Right lobe of liver (tissue), 6 donors: ENCODE measurements around the gene TENT4B. TPM values are rescaled to one million over a fixed set of nuclear protein-coding genes. Genes with fewer than 3 reads are reported as not detected.
A peak's percentile ranks its signal among the peaks of the same experiment; 100 is the strongest.

Experiments
- ATAC-seq, 4 donors: fragments of 200-7000 bp; cut with Tn5 transposase; one replicate each; pipeline ENCODE4 v1.9.1; 2020; ENCODE audit warnings: mild to moderate bottlenecking in 4 of 4, moderate library complexity in 4 of 4
- DNase-seq, 3 donors: peaks; one replicate each; pipeline ENCODE4 v3.0.0-alpha.2; 2020
- H3K27ac ChIP-seq, 3 donors: fragments of 200-600 bp; one replicate each; pipeline ENCODE4 v1.8.0; 2022
- H3K27me3 ChIP-seq, 2 donors: fragments of 200-600 bp; one replicate each; pipeline ENCODE4 v1.8.0; 2022
- H3K36me3 ChIP-seq, 4 donors: fragments of 200-600 bp; sonication (generic) in 1 of 4; one replicate each; pipeline versions ENCODE4 v1.5.1 to v1.8.0; 2017 to 2022; ENCODE audit warnings: control low read depth in 1 of 4
- H3K4me1 ChIP-seq, 4 donors: fragments of 200-600 bp; sonication (generic) in 1 of 4; one replicate each; pipeline versions ENCODE4 v1.5.1 to v1.8.0; 2017 to 2022; ENCODE audit warnings: control low read depth in 1 of 4
- H3K4me3 ChIP-seq, 3 donors: fragments of 200-600 bp; one replicate each; pipeline ENCODE4 v1.8.0; 2022
- H3K9me3 ChIP-seq, 4 donors: fragments of 200-600 bp; sonication (generic) in 1 of 4; one replicate each; pipeline versions ENCODE4 v1.5.1 to v1.8.0; 2017 to 2022; ENCODE audit warnings: control low read depth in 1 of 4
- POLR2A ChIP-seq: fragments of 450-650 bp; IDR thresholded peaks from one replicate; pipeline ENCODE4 v1.6.1; 2017; ENCODE audit warnings: antibody characterized with exemption, mild to moderate bottlenecking
- WGBS: methylation state at CpG from one replicate; pipeline ENCODE4 v1.1.6; 2018; ENCODE audit warnings: low coverage, low lambda C conversion rate; ENCODE audit not compliant: insufficient coverage; ENCODE audit errors: missing lambda C conversion rate; 5-methylcytosine and 5-hydroxymethylcytosine counted together
- intact Hi-C, 2 donors: fragments of 100-400 bp; cut with DNase I; formaldehyde crosslinking; loops; one replicate each; pipeline versions ENCODE4 v1.11.2 to v1.14.1; 2022
- total RNA-seq, 6 experiments: library from RNA; depleted of rRNA in 2 of 6; stranded (reverse); fragments of >200 nt in 2 of 6; fragmentation: NEBNext Ultra II Directional in 3 of 6; extraction: Animal tissue kit (Norgen Biotek cat#: 25700) in 3 of 6; gene quantifications; one replicate each; pipeline versions ENCODE4 v1.1.0 to v1.2.4, GENCODE V29; 2016 to 2023
- TF ChIP-seq, protein P1 (sequence below), 4 donors: fragments of 200-600 bp in 3 of 4; fragments of 450-650 bp in 1 of 4; IDR thresholded peaks; one replicate each; pipeline versions ENCODE4 v1.5.1 to v1.8.0; 2016 to 2022; ENCODE audit warnings: antibody characterized with exemption in 4 of 4, mild to moderate bottlenecking in 2 of 4
- donor health status: DM: no; HTN: yes; CAD: no.
- donor health status: DM: no; HTN: no; CAD: no.
- donor health status: DM: no; HTN: no; CAD: no.
- donor health status: DM: no; HTN: yes; CAD: no.
- donor health status: DM: no; HTN: yes; CAD: no.

The TENT4B gene
- total RNA-seq, 6 experiments from 2014 or later: 7.2 to 13.2 (median 9.3) TPM

DNA sequence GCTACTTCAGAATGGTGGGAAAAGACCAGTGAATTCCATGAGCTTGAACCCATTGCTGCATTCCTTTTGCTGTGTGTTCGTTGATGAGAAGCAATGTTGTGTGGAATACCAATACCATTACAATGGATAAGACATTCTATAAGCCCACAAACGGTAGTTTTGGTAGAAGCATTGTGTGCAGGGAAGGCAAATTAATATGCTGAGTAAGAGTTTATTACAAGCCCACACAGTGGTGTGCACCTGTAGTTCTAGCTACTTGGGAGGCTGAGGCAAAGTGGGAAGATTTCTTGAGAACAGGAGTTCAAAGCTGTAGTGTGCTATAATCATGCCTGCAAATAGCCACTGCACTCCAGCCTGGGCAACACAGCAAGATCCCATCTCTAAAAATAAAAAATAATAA lies 19.9 kb upstream of the TENT4B start:
- H3K36me3 ChIP-seq: no peaks in the 10 kb centered on the region
- H3K9me3 ChIP-seq: no peaks in the 10 kb centered on the region
- H3K4me1 ChIP-seq: no peaks in the 10 kb centered on the region
- intact Hi-C loops: no loop called here
- no peak overlapping the region for H3K27ac ChIP-seq
- no peak for TF ChIP-seq POLR2A
- TF ChIP-seq, protein P1, sequence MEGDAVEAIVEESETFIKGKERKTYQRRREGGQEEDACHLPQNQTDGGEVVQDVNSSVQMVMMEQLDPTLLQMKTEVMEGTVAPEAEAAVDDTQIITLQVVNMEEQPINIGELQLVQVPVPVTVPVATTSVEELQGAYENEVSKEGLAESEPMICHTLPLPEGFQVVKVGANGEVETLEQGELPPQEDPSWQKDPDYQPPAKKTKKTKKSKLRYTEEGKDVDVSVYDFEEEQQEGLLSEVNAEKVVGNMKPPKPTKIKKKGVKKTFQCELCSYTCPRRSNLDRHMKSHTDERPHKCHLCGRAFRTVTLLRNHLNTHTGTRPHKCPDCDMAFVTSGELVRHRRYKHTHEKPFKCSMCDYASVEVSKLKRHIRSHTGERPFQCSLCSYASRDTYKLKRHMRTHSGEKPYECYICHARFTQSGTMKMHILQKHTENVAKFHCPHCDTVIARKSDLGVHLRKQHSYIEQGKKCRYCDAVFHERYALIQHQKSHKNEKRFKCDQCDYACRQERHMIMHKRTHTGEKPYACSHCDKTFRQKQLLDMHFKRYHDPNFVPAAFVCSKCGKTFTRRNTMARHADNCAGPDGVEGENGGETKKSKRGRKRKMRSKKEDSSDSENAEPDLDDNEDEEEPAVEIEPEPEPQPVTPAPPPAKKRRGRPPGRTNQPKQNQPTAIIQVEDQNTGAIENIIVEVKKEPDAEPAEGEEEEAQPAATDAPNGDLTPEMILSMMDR (IDR thresholded peaks at IDR 0.05): no peak
- DNase-seq (no peak), ATAC-seq (no peak)
- 32% methylated on average over 2 of the region's 2 CpGs for WGBS
- no peak overlapping the region for H3K4me3 ChIP-seq
- no peaks in the 10 kb centered on the region for H3K27me3 ChIP-seq

DNA sequence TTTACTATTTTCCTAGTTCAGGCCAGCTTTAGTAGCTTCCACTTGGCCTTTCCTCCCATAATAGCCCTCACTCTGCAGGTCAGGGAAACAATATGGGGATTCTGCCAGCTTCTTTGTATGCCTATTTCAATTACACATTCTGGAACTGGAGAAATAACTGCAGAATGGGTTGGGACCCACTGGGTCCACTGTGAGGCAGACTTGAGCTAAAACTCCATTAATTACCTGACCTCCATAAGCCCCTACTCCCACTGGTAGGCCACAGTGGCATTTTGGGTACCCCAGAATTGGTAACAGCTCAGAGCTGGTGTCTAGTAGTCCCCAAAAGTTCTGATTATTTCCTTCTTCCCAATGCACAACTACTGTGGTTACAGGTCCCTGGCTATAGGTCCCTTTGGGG lies 16.7 kb upstream of the TENT4B start:
- H3K4me3 ChIP-seq: no peak overlapping the region
- intact Hi-C loops: no loop called here
- ATAC-seq (peak in 1 of 4 donors; percentile 29), DNase-seq (no peak)
- H3K9me3 ChIP-seq: no peaks in the 10 kb centered on the region
- no peaks in the 10 kb centered on the region for H3K27me3 ChIP-seq
- TF ChIP-seq, protein P1 (IDR thresholded peaks at IDR 0.05): peak in 1 of 4 donors; percentile 23
- no peak for TF ChIP-seq POLR2A
- no peaks in the 10 kb centered on the region for H3K36me3 ChIP-seq
- H3K4me1 ChIP-seq: no peaks in the 10 kb centered on the region
- no peak overlapping the region for H3K27ac ChIP-seq

DNA sequence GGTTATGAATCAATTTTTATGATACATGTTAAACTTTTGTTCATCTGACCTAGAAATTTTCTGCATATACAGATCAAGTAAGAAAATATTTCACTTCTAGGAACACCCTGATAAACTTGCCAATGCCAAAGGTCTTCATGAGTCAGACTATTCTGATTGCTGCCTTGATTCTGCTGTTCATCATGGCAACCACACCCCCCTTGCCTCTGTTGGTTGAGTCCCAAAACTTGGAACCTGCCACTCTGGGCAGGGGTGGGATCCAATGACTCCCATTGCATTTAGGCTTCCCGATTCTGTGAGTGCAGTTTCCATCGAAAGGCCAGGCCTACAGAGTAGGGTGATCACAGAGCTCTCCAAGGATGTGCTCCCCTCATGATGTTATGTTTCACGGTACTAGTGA lies 15.8 kb upstream of the TENT4B start:
- Histone ChIP-seq H3K27ac (no peak overlapping the region), H3K36me3 (no peaks in the 10 kb centered on the region), H3K4me3 (no peak overlapping the region), H3K9me3 (no peaks in the 10 kb centered on the region), H3K4me1 (no peaks in the 10 kb centered on the region), H3K27me3 (no peaks in the 10 kb centered on the region)
- DNase-seq (no peak), ATAC-seq (no peak)
- TF ChIP-seq, protein P1 (IDR thresholded peaks at IDR 0.05): no peak
- no peak for TF ChIP-seq POLR2A
- no CpG with 5 or more reads among the region's 3 CpGs for WGBS
- intact Hi-C loops: no loop called here

DNA sequence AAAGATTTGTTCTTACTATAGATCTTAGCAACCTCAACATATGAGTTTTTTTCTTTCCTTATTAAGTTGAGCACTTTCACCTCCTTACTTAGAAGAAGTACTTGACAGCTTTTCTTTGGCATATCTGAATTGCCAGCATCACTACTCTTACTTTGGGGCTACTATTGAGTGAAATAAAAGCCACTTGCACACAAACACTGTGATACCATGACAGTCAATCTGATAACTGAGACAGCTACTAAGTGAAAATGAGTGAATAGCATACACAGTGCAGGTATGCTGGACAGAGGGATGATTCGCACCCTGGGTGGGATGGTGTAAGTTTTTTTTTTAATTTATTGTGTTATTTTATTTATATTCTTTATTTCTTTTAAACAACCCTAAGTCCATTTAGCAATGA lies 13.5 kb upstream of the TENT4B start:
- Histone ChIP-seq H3K4me3 (no peak overlapping the region), H3K4me1 (no peaks in the 10 kb centered on the region), H3K27ac (no peak overlapping the region), H3K36me3 (no peaks in the 10 kb centered on the region), H3K27me3 (no peaks in the 10 kb centered on the region), H3K9me3 (no peaks in the 10 kb centered on the region)
- ATAC-seq (no peak), DNase-seq (no peak)
- 93% methylated on average over 1 of the region's 1 CpG for WGBS
- intact Hi-C loops: no loop called here
- TF ChIP-seq POLR2A: no peak
- TF ChIP-seq, protein P1 (IDR thresholded peaks at IDR 0.05): no peak

DNA sequence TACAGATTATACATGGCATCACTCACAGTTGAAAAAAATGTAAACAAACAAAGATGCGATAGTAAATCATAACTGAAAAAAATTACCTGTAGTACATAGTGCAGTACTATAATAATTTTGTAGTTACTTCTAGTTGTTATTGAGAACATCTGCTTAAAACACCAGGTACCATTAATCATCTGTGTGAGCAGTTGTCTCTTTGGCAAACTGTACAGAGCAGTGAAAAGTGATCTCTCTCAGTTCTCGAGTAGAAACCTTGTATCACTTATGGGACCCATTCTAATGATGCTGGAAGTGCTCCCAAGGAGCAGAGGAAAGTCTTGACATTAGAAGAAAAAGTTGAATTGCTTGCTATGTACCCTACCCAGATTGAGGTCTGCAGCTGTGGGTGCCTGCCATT lies 8.9 kb upstream of the TENT4B start:
- WGBS: 90% methylated on average over 2 of the region's 2 CpGs
- no peak for TF ChIP-seq POLR2A
- TF ChIP-seq, protein P1 (IDR thresholded peaks at IDR 0.05): no peak
- Histone ChIP-seq H3K36me3 (no peaks in the 10 kb centered on the region), H3K9me3 (no peaks in the 10 kb centered on the region), H3K27ac (no peak overlapping the region), H3K27me3 (no peaks in the 10 kb centered on the region), H3K4me1 (peaks cover 0 to 9% (median 0%) of the 10 kb centered on the region in 4 donors), H3K4me3 (no peak overlapping the region)
- DNase-seq (no peak), ATAC-seq (no peak)
- intact Hi-C loops: no loop called here
